Measurements from ENCODE around the gene AFF3. TPM values are rescaled to one million over a fixed set of nuclear protein-coding genes. Genes with fewer than 3 reads are reported as not detected.

Gene AFF3
- total RNA-seq, 1 experiment from 2014 or later = 0.07 TPM

- Histone ChIP-seq H3K4me3 (ENCODE audit: insufficient read depth, low read depth, low read length) (no peak overlapping the region), H3K36me3 (replicated peaks; ENCODE audit: control insufficient read depth, insufficient read depth, low read length) (no peaks in the 10 kb centered on the region), H3K27me3 (ENCODE audit: control insufficient read depth, insufficient read depth, low read length) (no peaks in the 10 kb centered on the region; the same call in 1 of the 2 replicates)
- DNase-seq = no peak
Measured at GRCh38 chr2:100077935-100078334, 64.5 kb downstream of the AFF3 start.

DNA sequence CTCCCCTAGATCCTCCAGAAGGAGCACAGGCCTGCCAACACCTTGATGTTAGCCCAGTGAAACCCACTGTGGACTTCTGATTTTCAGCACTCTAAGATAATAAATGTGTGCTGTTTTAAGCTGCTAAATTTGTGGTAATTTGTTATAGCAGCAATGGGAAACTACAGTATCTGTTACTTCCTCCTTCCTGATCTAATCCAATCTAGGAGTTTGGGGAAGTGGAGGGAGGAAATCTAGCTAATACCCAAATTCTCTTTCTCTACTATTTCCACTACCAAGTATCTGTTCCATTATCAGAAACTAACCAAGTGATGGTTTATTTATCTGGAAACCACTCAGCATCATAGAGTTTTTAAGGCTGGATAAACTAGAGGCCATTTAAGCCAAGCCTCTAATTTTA is 64.9 kb downstream of the AFF3 start:
- Histone ChIP-seq H3K36me3 (replicated peaks; ENCODE audit: control insufficient read depth, insufficient read depth, low read length) (no peaks in the 10 kb centered on the region), H3K27me3 (ENCODE audit: control insufficient read depth, insufficient read depth, low read length) (no peaks in the 10 kb centered on the region; the same call in 1 of the 2 replicates), H3K4me3 (ENCODE audit: insufficient read depth, low read depth, low read length) (no peak overlapping the region)
- DNase-seq = no peak

DNA sequence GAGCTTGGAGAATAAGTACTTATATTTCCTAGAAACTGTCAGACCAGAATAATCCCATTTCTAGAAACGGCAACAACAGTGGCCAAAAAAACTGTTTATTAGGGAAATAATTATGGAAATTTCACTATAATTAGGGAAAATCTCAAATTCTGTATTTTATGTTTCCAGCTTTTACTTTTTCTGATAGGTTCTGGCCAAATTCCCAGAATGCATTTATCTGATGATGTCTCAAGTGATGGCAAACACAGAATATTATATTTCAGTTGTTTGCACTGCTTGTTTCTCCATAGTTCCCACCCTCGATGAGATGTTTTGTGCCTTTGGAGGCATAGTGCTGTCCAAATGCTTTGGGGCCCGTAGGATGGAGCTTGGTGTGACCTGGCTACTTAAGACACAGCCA is 66.9 kb downstream of the AFF3 start:
- no peak overlapping the region for H3K4me3 ChIP-seq (ENCODE audit: insufficient read depth, low read depth, low read length)
- no peaks in the 10 kb centered on the region; the same call in 1 of the 2 replicates for H3K27me3 ChIP-seq (ENCODE audit: control insufficient read depth, insufficient read depth, low read length)
- no peaks in the 10 kb centered on the region for H3K36me3 ChIP-seq (replicated peaks; ENCODE audit: control insufficient read depth, insufficient read depth, low read length)
- no peak for DNase-seq

DNA sequence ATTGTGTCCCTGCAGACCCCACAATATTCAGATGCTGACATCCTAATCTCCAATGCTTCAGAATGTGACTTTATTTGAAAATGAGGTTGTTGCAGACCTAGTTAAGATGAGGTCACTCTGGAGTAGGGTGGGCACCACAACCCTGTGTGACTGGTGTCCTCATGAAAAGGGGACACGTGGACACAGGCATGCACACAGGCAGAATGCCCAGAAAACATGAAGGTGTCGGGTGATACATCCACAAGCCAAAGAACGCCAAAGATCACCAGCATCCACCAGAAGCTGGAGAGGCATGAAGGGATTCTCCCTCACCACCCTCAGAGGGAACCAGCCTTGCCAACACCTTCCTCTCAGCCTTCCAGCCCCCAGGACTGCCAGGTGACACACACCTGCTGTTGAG is 69.3 kb downstream of the AFF3 start:
- Histone ChIP-seq H3K36me3 (replicated peaks; ENCODE audit: control insufficient read depth, insufficient read depth, low read length) (no peaks in the 10 kb centered on the region), H3K4me3 (ENCODE audit: insufficient read depth, low read depth, low read length) (no peak overlapping the region), H3K27me3 (ENCODE audit: control insufficient read depth, insufficient read depth, low read length) (no peaks in the 10 kb centered on the region; the same call in 1 of the 2 replicates)
- no peak for DNase-seq

DNA sequence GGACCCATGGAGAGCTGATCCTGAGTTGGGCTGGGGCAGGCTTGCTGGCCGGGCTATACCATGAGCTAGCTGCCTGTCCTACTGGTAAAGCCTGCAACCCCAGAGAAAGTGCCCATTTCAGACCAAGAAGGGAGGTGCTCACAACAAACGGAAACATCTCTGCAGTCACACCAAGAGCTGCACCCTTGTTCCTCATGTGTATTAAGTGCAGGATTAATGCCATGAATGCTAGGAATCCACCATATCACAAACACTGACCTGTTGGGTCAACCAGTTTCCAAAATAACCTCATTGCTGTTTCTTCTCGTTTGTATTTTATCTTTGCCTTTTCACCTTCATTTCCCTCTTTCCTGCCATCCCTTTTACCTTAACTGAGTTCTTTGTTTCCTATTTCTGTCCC is 69.9 kb downstream of the AFF3 start:
- no peaks in the 10 kb centered on the region; the same call in 1 of the 2 replicates for H3K27me3 ChIP-seq (ENCODE audit: control insufficient read depth, insufficient read depth, low read length)
- H3K36me3 ChIP-seq (replicated peaks; ENCODE audit: control insufficient read depth, insufficient read depth, low read length) = no peaks in the 10 kb centered on the region
- DNase-seq = no peak
- no peak overlapping the region for H3K4me3 ChIP-seq (ENCODE audit: insufficient read depth, low read depth, low read length)

- Histone ChIP-seq H3K36me3 (replicated peaks; ENCODE audit: control insufficient read depth, insufficient read depth, low read length) (no peaks in the 10 kb centered on the region), H3K4me3 (ENCODE audit: insufficient read depth, low read depth, low read length) (no peak overlapping the region), H3K27me3 (ENCODE audit: control insufficient read depth, insufficient read depth, low read length) (no peaks in the 10 kb centered on the region; the same call in 1 of the 2 replicates)
- no peak for DNase-seq
Measured at GRCh38 chr2:100071335-100072043, 70.9 kb downstream of the AFF3 start.

DNA sequence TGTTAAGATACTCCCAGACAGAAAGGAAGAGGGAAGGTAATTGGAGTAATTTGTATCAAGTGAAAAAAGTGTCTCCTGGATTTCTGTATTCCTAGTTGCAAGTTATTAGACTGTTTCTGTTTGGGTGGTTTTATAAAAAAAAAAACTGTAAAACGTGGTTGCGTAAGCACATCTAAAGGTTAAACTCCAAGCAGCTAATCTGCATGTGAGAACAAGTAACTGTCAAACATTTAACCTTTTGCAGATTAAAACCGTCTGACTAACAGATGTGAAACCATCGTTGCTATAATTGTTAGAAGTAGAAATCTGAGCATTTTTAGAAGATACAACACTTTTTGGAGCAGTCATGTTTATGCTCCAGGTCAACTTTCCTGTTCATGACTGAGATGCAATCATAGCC is 72.3 kb downstream of the AFF3 start:
- H3K4me3 ChIP-seq (ENCODE audit: insufficient read depth, low read depth, low read length) = no peak overlapping the region
- H3K27me3 ChIP-seq (ENCODE audit: control insufficient read depth, insufficient read depth, low read length) = no peaks in the 10 kb centered on the region; the same call in 1 of the 2 replicates
- no peak for DNase-seq
- no peaks in the 10 kb centered on the region for H3K36me3 ChIP-seq (replicated peaks; ENCODE audit: control insufficient read depth, insufficient read depth, low read length)

- Histone ChIP-seq H3K27me3 (ENCODE audit: control insufficient read depth, insufficient read depth, low read length) (no peaks in the 10 kb centered on the region; the same call in 1 of the 2 replicates), H3K4me3 (ENCODE audit: insufficient read depth, low read depth, low read length) (no peak overlapping the region), H3K36me3 (replicated peaks; ENCODE audit: control insufficient read depth, insufficient read depth, low read length) (no peaks in the 10 kb centered on the region)
- DNase-seq = no peak
Measured at GRCh38 chr2:100068395-100068794, 74.0 kb downstream of the AFF3 start.

GRCh38 chr2:100067784-100068183 is 74.6 kb downstream of the AFF3 start:
- no peak for DNase-seq
- no peaks in the 10 kb centered on the region for H3K36me3 ChIP-seq (replicated peaks; ENCODE audit: control insufficient read depth, insufficient read depth, low read length)
- no peak overlapping the region for H3K4me3 ChIP-seq (ENCODE audit: insufficient read depth, low read depth, low read length)
- no peaks in the 10 kb centered on the region; the same call in 1 of the 2 replicates for H3K27me3 ChIP-seq (ENCODE audit: control insufficient read depth, insufficient read depth, low read length)

DNA sequence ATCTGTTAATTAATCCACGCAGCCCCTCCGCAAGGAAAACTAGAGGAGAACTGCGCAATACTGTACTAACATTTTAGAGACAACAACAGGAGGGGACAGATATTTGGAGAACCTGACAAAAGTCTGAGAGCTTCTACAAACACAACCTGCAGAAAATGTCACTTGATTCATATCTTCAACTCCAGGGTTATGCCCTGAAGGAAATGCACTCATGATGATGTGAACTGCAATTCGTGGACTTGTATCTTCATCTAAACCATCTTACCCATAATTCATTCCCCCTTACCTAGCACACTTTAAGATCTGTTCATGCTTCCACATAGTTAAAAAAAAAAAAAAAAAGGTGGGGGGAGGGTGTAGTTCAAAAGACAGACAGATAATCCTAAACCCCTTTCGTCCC is 75.5 kb downstream of the AFF3 start:
- no peaks in the 10 kb centered on the region for H3K36me3 ChIP-seq (replicated peaks; ENCODE audit: control insufficient read depth, insufficient read depth, low read length)
- no peaks in the 10 kb centered on the region; the same call in 1 of the 2 replicates for H3K27me3 ChIP-seq (ENCODE audit: control insufficient read depth, insufficient read depth, low read length)
- no peak overlapping the region for H3K4me3 ChIP-seq (ENCODE audit: insufficient read depth, low read depth, low read length)
- DNase-seq = no peak

DNA sequence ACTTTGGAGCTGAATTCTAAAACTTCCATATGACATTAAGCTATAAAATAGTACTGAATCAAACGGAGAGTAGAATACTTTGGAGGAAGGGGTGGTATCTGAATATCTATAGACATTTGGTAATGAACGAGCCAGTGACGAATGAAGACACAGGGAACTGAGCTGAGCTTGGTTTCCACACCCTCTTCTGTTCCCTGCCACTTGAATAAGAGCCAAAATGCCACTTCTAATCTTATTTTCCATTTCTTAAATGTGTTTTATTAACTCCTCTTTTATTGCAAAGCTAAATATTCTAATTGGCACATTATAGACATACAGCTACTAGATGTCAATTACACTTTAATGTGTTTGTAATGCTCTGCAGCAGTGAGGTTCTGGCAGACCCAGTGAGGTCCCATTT is 76.1 kb downstream of the AFF3 start:
- no peak overlapping the region for H3K4me3 ChIP-seq (ENCODE audit: insufficient read depth, low read depth, low read length)
- H3K36me3 ChIP-seq (replicated peaks; ENCODE audit: control insufficient read depth, insufficient read depth, low read length) = no peaks in the 10 kb centered on the region
- H3K27me3 ChIP-seq (ENCODE audit: control insufficient read depth, insufficient read depth, low read length) = no peaks in the 10 kb centered on the region; the same call in 1 of the 2 replicates
- no peak for DNase-seq

DNA sequence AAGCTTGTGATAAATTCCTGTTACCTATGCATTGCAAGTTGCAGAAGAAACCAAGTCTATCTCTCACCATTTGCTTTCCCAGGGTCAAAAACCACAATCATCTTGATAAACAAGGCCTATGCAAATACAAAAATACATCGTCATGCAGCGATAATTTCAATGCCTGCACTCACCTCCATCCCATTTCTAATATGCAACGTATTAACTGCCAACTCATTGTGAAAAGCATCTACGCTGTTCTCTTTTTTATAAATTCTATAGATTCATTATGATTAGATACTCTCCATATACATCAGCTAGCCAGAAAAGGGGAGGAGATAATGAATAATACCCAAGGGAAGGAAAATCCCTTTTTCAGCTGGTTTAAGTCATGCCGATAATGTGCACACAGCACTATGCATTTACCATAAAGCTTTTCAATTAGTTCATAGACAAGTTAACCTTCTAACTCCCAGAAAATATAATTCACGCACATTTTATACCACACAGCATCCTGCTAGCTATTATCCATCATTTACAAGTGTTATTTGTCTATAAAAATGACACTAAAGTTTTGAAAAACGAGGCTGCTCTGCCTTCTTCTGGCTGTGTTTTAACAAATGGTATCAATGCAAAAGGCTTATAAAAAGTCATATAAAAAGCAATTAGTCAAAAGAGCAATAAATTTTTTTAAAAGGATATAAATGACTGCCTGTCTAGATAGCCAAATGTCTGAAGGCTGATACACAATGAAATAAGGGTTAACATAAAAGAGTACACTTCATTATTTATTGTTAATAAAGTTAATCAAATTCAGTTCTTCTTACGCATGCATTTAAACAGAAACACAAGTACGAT is 77.6 kb downstream of the AFF3 start:
- no peak for DNase-seq
- H3K4me3 ChIP-seq (ENCODE audit: insufficient read depth, low read depth, low read length) = no peak overlapping the region

DNA sequence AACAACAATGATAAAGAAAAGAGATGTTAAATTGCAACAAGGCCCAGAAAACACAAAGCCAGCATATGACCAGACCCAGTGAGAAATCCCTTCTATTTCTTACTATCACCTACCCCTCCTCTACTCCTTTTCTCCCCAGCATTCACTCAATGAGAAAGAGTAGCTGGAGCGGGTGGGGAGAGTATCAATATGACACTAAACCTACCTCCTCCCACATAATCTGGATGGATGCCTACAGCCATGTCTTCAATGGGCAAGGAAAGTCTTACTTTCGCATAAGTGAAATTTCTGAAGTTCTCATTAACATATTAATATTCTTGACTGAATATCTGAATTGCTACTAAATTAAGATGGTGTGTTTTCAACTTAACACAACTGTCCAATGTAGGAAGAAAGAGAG is 78.2 kb downstream of the AFF3 start:
- H3K27me3 ChIP-seq (ENCODE audit: control insufficient read depth, insufficient read depth, low read length) = no peaks in the 10 kb centered on the region; the same call in 1 of the 2 replicates
- no peak for DNase-seq
- H3K4me3 ChIP-seq (ENCODE audit: insufficient read depth, low read depth, low read length) = no peak overlapping the region
- no peaks in the 10 kb centered on the region for H3K36me3 ChIP-seq (replicated peaks; ENCODE audit: control insufficient read depth, insufficient read depth, low read length)

More for the DNA sequence above, 77.6 kb downstream of the AFF3 start:
- H3K27me3 ChIP-seq (ENCODE audit: control insufficient read depth, insufficient read depth, low read length) = no peaks in the 10 kb centered on the region; the same call in 1 of the 2 replicates
- no peaks in the 10 kb centered on the region for H3K36me3 ChIP-seq (replicated peaks; ENCODE audit: control insufficient read depth, insufficient read depth, low read length)

DNA sequence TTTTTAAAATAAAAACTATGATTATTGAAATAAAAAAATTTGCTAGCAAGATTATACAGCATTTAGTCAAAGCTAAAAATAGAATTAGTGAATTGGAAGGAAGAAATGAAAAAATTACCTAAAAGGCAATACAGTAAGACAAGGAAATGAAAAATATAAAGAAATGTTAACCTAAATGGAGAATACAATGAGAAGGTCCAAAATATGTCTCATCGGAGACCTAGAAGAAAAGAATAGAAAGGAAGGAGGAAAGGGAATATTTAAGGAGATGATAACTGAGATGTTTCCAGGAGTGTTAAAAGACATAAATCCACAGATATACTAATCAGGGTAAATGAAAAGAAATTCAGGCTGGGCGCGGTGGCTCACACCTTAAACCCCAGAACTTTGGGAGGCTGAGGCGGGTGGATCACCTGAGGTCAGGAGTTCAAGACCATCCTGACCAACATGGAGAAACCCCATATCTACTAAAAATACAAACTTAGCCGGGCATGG is 78.9 kb downstream of the AFF3 start:
- Histone ChIP-seq H3K4me3 (ENCODE audit: insufficient read depth, low read depth, low read length) (no peak overlapping the region), H3K27me3 (ENCODE audit: control insufficient read depth, insufficient read depth, low read length) (no peaks in the 10 kb centered on the region; the same call in 1 of the 2 replicates), H3K36me3 (replicated peaks; ENCODE audit: control insufficient read depth, insufficient read depth, low read length) (no peaks in the 10 kb centered on the region)
- DNase-seq = no peak

GRCh38 chr2:100062336-100062735 is 80.1 kb downstream of the AFF3 start:
- H3K4me3 ChIP-seq (ENCODE audit: insufficient read depth, low read depth, low read length) = no peak overlapping the region
- DNase-seq = no peak
- no peaks in the 10 kb centered on the region; the same call in 1 of the 2 replicates for H3K27me3 ChIP-seq (ENCODE audit: control insufficient read depth, insufficient read depth, low read length)
- no peaks in the 10 kb centered on the region for H3K36me3 ChIP-seq (replicated peaks; ENCODE audit: control insufficient read depth, insufficient read depth, low read length)

Measured in H7 (cell line).